K562 (cell line): ENCODE results near the gene ZMIZ1.

ENCODE experiments used
- MAFF ChIP-seq: IDR thresholded peaks from 2 replicates; pipeline ENCODE4 v1.6.1; 2012; ENCODE audit warnings: low read length, improper control_type of control experiment
- PKNOX1 ChIP-seq: fragments of 450-650 bp; IDR thresholded peaks from 2 replicates; pipeline ENCODE4 v1.6.1; 2016
- RBM14 ChIP-seq: fragments of 200-400 bp; formaldehyde crosslinking; IDR thresholded peaks from 2 replicates; pipeline ENCODE4 v1.6.1; 2018; ENCODE audit warnings: low read depth, mild to moderate bottlenecking, low read length, moderate library complexity, borderline replicate concordance; ENCODE audit not compliant: insufficient read depth
- SMC3 ChIP-seq: conservative IDR thresholded peaks from 2 replicates; pipeline ENCODE4 v1.6.1; 2011; ENCODE audit warnings: low read depth, low read length, improper control_type of control experiment; ENCODE audit not compliant: insufficient read depth
- ZFP91 ChIP-seq: sonication (generic); formaldehyde crosslinking; IDR thresholded peaks from 2 replicates; pipeline ENCODE4 v1.8.0; 2022; ENCODE audit warnings: mild to moderate bottlenecking, missing genetic modification reagents
- ZFX ChIP-seq: sonication (generic); formaldehyde crosslinking; IDR thresholded peaks from 2 replicates; pipeline ENCODE4 v1.8.0; 2022; ENCODE audit warnings: mild to moderate bottlenecking, missing genetic modification reagents, moderate library complexity
- ZNF143 ChIP-seq: sonication (generic); formaldehyde crosslinking; IDR thresholded peaks from 2 replicates; pipeline ENCODE4 v1.9.0; 2022; ENCODE audit warnings: mild to moderate bottlenecking, missing genetic modification reagents

DNA sequence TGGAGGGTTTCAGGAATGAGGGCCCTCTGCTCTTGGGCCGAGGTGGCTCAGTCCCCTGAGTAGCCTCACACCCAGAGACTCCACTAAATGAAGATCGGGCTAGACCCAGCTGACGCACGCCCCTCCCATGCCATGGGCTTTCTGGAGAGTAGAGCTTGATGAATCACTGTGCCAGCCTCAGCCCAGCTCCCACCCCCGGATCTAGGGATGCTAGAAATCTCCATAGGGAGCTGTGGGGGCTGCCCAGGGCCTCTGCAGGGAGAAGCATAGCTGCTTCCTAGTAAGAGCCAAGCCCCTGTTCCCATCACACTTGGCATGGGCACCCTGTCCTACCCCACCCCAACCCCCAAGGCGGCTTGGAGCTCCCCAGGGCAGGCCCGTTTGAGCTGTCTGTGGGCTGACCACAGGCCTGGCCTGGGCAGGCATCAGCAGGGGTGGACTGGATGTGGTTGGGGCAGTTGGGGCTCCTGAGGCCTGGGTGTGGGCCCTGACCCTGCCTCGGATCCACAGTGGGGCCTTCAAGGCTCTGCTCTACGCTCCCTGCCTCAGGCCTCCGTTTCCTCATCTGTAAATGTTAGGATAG is 121.2 kb downstream of the ZMIZ1 start:
- TF ChIP-seq MAFF = no peak
- TF ChIP-seq SMC3 = no peak
- no peak for TF ChIP-seq ZFP91 (CRISPR knock-in tag)
- no peak for TF ChIP-seq ZFX (CRISPR knock-in tag)
- TF ChIP-seq PKNOX1 = no peak
- no peak for TF ChIP-seq RBM14
- no peak for TF ChIP-seq ZNF143 (CRISPR knock-in tag)
